Stimulated activated CD8-positive, alpha-beta memory T cell treated with anti-CD3 and anti-CD28 coated beads, Interleukin-15, amount 100 ng/mL, for 24 hours (primary cell): ENCODE results near the gene ARHGAP28.
"Not testable (repeated sequence)": the region's sequence is repeated elsewhere in the genome, so short reads cannot be mapped to it uniquely, and the experiment has no call there.

ENCODE experiments used
- DNase-seq: peaks from one replicate; pipeline ENCODE4 v3.0.0-alpha.2; 2020; ENCODE audit warnings: low read depth

Gene ARHGAP28

DNA sequence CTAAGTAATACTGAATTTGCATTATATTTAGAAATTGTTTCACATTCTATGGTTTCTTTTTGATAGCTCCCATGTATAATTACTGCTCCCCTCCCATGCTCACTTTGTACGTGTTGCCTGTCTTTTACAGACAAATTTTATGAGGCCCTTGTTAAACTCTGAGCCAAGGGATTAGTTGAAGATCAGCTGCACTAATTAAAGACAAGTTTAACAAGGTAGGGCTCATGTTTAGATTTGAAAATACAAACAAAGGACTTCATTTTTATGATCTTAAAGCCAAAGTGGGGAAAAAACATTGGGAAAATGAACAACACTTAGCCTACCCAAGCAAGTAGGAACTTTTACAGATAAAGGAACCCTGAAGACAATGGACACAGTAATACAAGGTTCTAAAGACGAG lies 46.2 kb downstream of the ARHGAP28 start:
- no peak for DNase-seq

DNA sequence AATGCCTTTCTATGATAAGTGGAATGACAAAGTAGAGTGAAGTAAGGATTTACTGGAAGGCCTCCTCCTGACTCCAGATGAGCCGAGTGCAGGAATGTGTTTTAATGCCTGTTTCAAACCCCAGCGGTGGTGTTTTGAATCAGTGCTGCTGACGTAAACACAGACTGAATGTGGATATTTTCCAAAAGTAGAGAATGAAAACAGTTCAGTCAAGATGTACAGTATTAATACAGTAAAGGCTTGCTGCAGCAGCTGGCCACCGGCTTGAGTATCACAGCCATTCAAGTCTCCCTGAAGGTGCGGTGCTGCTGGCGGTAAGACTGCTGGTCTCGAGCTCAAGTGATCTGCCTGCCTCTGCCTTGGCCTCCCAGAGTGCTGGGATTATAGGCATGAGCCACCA lies 46.7 kb downstream of the ARHGAP28 start:
- no peak for DNase-seq

DNA sequence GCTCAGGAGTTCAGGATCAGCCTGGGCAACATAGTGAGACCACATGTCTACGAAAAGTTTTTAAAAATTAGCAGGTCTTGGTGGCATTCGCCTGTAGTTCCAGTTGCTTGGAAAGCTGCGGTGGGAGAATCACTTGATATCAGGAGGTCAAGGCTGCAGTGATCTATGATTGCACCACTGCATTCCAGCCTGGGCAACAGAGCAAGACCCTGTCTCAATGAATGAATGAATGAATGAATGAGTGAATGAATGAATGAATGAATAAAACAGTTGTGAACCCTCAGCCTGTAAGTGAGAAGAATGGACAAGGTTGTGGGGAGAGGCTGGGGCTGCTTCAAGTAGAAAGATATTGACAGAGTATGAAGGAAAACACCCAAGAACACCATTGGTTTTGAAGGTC lies 48.0 kb downstream of the ARHGAP28 start:
- no peak for DNase-seq

DNA sequence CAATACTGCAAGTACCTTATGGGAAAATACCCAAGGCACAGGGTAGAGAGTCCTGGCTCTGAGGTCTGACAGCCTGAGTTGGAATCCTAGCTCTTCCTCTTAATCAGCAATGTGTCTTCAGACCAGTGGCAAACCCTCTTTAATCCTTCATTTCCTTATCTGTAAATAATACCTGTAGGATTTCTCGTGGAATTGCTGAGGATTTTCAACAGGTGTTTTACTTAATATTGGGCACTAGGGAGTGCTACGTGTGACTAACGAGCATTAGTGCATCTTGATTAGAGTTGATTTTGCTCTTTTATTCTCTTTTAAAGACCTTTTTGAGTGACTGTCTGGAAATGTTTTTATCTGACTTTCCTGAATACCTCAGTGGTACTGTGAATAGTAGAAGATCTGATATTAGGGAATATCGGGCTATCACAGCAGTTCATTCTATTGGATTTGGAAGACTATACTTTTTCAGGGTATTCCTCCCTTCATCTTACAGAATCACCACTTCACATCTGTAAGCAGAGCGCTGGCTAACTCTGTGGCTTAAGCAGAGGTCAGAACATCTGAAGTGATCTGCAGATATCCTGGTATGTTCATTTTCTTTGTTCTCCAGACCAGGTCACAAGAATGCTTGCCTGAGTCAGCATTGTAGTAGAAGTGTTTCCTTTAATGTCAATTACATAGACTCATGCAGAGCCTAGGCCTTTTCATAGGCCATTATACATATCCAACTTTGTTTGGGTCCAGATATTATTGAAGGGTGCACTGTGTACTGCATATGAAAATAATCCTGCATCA lies 49.1 kb downstream of the ARHGAP28 start:
- DNase-seq: no peak

DNA sequence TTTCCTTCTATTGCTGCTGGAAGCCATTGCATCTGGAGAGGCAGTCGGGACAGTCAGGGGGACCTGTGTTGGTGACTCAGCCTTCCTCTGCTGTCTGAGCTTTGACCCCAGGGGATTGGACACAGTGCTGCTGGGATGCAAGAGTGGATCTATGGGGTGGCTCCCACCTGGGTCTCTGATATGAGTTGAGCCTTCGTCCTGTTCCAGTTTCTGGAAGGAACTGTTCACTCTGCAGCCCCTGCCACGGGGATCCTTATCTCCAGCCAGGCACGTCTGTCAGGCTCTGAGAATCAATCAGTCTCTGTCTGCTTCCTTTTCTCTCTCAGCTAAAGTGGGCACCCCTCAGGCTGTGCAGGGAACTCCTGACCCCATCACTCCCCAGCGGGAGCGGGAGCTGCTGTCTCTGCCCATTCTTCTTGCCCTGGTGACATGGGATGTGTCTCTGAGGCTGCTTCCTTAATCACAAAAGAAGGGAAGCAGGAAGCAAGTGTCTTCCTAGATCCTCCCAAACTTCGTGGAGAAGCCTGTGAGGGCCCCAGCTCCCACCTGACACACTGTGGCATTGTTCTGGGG lies 51.7 kb downstream of the ARHGAP28 start:
- no peak for DNase-seq

DNA sequence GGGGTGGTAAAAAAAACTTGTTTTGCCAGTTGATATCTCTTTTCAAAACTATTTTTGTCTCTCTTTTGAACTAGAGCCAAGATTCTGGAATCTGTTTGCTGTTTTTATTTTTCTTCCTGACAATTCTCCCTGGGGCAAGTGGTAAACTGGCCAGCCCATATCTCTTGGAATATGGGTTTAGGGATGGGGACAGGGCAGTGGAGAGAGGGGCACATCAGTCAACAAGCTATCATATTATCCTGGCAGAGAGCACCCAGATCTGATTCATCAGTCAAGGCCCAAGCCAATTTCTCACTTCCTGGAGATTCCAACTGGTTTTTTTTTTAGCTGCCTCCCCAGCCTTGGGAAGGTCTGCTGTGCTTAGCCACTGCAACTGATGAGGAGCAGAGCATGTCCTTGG lies 52.3 kb downstream of the ARHGAP28 start:
- no peak for DNase-seq

DNA sequence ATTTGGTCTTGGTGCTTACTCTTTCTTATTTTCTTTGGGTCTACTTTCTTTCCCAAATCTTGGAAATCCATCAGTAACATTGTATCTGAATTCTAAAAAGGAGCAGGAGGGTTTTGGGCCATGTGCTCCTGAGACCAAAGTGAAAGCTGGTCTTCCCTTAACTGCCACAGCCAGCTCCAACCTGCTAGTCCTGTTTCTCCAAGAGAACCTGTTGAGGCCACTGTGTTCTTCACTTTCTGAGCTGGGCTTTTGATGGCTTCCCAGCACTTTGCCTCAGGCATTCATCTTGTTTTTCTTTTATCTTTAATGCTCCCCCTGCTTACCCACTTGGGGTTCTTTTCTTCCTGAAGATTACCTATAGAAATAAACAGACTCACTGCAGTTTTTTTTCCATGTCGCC lies 53.3 kb downstream of the ARHGAP28 start:
- no peak for DNase-seq

DNA sequence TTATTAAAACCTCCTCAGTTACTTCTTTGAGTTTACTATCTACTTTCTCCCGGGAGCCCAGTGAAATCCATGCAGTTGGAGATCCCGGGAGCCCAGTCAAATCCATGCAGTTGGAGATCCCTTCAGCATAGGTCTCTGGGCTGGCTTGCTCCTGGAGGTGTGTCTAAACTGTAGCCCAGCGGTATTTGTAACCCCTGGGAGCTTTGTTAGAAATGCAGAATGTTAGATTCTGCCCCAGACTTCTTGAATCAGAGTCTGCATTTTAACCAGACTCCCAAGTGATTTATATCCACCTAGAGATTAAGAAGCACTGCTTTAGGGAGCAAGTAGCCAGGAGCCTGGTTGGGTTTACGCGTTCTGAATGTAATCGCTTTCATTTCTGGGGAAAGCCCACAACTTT lies 54.5 kb downstream of the ARHGAP28 start:
- DNase-seq: no peak

DNA sequence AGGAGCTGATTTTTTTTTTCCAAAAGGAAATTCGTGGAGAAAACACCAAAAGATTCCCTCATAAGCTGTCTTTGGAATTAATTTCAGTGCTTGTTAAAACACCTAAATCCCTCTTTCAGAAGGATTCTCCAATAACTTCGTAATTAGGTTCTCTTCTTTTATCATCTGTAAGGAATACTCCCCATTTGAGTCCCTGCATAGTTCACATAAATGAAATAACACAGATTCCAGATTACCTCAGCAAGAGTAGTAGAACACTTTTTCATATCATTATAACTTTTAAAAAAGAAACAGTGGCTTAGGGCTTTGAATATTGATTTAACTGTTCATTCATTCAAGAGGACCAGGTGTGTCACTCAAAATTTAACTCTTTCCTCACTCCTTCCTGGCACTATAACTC lies 55.5 kb downstream of the ARHGAP28 start:
- no peak for DNase-seq

DNA sequence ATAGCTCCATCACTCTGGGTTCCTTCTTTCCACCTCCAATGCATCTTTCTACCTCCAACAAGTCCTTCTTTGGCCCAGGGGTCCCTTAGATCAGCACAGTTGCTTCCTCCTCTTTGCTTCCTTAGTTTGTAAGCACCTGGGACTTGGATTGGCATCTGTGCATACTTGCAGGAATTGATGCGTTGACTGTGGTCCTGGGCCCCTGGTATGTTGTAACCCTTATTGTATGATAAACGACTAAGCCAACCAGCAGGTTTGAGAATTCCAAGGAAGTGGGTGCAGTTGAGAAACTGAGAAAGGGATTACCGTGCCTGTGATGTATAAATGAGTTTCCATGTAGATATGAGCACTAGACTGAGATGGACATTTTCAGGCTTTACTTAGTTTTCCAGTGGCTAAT lies 55.9 kb downstream of the ARHGAP28 start:
- no peak for DNase-seq

DNA sequence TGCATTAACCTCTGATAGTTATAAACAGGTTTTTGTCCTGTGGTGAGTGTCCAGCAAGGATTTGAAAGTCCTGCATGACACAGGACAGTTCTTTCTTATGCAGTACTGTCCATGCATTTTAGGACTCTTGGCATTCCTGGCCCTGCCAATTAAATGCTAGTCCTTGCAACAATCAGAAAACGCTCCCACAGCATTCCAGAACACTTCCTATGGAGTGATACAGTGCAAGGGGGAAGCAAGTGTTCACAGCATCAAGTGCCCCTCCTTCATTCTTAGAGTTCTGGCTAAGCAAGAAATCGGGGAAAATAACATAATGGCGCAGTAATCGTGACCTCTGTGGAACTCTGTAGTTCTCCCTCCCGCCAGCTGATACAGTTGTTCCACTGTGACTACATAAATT lies 62.9 kb downstream of the ARHGAP28 start:
- no peak for DNase-seq

DNA sequence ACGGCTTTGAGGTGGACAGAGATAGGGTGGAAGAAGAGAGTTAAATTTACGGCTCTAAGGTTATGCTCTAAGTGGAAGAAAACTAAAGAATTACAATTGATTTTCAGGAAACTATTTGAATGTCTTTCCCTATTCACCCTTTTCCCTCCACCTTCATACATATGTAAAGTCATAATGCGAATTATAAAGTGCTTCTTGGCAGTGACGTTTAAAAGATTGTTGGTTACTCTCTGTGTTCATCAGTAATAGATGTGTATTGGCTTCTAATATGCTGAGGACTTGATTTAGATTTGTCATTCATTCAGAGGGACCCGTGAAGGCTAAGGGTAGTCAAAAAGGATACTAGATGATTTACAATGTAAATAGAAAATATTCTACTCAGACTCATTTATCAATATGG lies 63.9 kb downstream of the ARHGAP28 start:
- DNase-seq: no peak

DNA sequence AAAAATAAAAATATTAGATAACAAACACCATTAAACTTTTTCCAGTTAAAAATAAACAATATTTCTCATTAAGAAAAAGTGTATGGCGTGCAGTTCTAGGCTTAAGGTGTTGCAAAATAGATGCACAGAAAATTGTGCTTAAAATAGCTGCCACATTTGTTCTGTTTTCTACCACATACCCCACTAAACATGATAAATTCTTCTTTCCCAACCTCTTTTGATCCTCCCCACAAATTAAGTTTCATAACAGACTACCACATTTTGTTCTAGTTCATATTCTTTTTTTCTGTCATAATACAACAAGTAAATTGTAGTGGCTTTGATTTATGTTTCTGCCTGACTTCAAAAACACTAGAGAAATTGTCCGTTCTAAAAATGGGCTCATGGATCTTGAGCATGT lies 64.5 kb downstream of the ARHGAP28 start:
- DNase-seq: no peak

DNA sequence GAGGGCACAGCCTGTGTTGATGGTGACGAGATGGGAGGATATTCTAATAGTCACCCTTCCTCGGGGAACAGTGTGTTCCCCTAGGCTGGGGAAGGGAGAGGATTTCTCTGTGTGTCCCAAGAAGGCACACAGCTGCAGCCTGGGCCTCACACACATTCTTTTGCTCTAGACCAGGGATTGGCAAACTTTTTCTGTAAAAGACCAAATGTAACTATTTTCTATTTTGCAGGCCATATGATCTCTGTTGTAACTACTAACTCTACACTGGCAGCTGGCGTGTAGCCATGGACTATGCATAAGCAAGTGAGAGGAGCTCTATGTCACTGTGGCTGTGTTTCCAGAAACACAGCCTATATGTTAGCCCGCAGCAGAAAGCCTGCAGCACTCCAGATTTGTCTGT lies 65.8 kb downstream of the ARHGAP28 start:
- no peak for DNase-seq

DNA sequence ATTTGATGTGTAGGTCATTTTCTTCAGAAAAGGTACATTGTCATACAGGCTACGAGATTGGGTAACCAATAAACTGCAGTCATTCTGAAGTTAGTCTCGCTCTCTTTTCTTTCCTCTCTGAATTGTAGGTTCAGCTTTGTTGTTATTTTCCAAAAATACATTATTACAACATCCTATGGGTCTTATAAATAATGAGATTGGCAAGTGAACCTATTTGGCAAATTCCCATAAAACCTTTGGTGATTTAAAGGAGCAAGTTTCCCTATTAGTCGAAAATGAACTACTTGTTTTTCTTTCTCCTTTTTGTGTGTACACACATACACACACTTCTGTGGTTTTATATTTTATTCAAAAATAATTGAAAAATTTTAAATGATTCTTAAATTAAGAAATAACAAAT lies 67.0 kb downstream of the ARHGAP28 start:
- DNase-seq: no peak

DNA sequence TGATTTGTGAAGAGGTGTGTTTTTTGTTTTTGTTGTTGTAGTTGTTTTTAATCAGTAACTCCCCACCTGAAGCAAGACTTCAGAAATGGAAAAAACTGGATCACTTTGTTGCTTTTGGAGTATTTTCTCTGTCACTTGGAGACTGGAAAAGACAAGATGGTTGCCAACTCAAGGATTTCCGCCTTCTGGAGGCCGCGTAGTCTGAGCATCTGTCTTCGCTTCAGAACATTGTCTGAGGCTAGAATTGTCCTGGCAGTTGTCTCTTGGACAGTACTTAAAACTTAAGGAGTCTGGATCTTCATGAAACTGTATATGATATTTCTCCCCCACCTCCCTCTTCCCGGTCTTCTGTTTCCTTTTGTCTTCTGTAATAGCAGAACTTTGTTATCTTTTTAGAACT lies 67.7 kb downstream of the ARHGAP28 start:
- no peak for DNase-seq

DNA sequence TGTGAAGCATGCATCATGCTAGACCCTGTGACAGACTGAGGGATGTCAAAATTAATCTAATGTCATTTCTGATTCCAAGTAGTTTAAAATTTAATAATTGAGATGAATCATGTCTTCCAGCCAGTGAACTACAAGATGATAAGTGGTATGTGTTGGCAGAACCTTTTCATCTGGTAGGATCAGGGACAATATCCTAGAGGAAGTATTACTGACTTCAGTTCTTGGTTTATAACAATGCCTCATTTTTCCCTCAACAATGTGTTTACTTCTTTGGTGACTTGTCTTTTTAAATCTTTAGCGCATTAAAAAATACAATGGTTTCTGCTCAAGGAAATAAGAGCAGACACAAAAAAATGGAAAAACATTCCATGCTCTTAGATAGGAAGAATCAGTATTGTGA lies 69.4 kb downstream of the ARHGAP28 start:
- no peak for DNase-seq

DNA sequence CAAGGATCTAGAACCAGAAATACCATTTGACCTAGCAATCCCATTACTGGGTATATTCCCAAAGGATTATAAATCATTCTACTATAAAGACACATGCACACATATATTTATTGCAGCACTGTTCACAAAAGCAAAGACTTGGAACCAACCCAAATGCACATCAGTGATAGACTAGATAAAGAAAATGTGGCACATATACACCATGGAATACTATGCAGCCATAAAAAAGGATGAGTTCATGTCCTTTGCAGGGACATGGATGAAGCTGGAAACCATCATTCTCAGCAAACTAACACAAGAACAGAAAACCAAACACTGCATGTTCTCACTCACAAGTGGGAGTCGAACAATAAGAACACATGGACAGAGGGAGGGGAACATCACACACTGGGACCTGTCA lies 70.8 kb downstream of the ARHGAP28 start:
- not testable (repeated sequence) for DNase-seq

DNA sequence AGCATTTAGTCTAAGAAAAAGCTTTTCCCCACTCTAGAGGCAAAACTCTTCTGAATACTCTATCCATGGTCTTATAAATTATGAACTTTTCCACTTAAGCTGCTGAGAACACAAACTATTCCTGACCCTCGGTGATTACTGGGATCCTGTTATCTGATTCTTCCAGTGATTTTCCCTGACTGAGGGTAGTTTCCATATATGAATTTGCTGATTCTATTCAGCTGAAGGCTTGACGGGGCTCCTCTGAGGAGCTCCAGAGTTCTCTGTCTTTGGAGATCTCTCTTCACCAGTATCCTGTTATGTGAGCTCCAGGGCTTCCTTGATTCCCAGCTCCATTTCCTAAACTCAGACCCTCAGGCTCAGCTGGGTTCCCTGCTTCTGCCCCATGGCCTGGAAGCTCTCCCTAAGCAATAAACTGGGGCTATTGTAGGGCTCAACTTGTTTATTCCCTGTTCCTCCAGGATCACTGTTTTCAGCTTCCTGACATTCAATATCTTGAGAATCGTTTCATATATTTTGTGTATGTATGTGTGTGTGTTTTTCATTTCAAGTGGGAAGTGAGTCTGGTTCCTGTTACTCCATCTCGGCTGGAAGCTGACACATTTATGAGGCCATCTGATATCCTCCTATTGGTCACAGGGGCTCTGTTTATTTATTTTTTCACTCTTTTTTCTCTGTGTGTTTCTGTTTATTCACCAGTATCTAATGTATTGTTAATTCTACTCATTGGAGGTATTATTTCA lies 78.2 kb downstream of the ARHGAP28 start:
- DNase-seq: no peak

DNA sequence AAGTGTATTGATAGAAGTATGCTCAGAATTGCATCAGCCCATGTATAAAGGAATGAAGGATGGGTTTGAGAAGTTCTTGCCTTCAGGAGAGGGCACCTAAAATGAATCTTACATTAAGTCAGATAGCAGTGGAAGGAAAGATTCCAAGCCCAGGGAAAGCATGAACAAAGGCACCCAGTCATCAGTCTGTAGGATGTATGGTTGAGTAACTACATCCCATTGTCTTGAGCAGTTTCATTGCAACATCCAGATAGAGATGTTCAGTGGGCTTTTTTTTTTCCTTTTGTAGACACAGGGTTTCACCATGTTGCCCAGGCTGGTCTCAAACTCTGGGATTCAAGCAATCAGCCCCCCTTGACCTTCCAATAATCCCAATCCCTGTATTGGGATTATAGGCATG lies 80.7 kb downstream of the ARHGAP28 start:
- DNase-seq: no peak

DNA sequence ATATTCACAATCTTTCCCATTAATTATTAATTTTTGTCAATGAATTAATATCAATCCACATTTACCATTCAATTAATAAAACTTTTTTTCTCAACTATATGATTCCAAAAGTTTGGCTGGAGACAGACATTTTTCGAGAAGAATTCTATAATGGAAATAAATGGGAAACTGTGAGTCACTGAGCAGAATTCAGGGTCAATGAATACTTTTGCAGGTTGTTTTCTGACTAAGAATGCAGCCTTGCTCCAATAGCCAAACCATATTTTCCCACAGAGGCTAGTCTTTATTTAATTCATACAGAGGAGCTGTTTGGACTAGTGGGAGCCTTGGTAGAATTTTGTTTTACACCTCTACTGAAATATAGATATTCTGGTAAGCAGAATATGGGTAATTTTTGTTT lies 82.3 kb downstream of the ARHGAP28 start:
- no peak for DNase-seq

DNA sequence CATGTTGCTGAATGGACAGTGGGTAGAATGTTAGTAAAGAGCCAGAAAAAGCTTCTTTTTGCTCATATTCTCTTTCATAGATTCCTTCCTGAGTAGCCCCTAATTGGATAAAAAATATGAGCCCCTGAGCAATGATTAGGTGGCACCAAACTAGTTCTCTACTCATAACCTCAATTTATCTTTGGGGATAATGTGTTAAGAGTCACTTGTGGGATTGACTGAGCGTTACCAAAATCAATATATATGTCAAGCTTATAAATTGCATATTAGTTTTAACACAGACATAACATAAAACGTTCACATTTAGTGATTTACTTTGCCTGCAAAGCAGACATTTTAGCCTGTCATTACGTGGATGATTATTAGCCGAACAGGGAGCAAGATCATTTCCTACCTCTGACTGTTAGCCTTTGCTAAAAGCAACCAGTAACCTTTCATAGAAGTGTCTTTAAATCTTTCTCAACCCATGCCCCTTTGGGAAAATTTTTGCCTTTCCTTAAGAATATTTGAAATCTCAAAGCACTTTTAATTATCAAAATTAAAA lies 85.4 kb downstream of the ARHGAP28 start:
- DNase-seq: no peak

DNA sequence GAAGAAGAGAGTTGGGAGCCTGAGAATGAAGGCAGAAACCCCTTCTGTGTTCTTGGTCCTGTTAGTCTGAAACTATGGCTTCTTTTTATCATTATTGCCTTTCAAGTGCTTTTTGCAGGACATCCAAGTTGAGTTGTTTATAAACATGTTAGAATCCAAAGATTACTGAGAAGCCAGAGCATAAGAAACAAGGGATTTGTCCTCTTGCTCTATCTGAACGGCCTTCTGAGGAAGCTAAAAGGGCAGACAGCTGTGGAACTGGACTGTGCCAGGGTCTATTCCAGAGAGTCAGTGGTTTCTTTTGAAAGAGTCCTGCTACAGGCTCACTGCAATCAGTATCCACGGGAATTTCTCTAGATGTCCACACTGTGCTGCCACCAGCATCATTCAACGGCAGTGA lies 86.6 kb downstream of the ARHGAP28 start:
- no peak for DNase-seq
